NB4 (cell line): Measurements from ENCODE around the gene ZNF366.
A peak's percentile ranks its signal among the peaks of the same experiment; 100 is the strongest.

Experiments used
- DNase-seq: peaks from one replicate; pipeline ENCODE4 v3.0.0; 2010; ENCODE audit warnings: low read depth
- H3K4me3 ChIP-seq: one replicate; pipeline ENCODE4 v1.5.1; 2011; ENCODE audit warnings: mild to moderate bottlenecking, low read depth, low read length, moderate library complexity
- MAX ChIP-seq: IDR thresholded peaks from 2 replicates; pipeline ENCODE4 v1.6.1; 2011; ENCODE audit warnings: low read depth, low read length
- MYC ChIP-seq: IDR thresholded peaks from 2 replicates; pipeline ENCODE4 v1.6.1; 2011; ENCODE audit warnings: low read depth, low read length
- POLR2A ChIP-seq: IDR thresholded peaks from 2 replicates; pipeline ENCODE4 v1.6.1; 2011; ENCODE audit warnings: mild to moderate bottlenecking; ENCODE audit not compliant: insufficient read length; ENCODE audit errors: extremely low read depth
- TF ChIP-seq, protein P1 (sequence below): IDR thresholded peaks from one replicate; pipeline ENCODE4 v1.5.1; 2012; ENCODE audit warnings: low read depth, low read length

ZNF366 gene

GRCh38 chr5:72467461-72467860, 39.7 kb downstream of the ZNF366 start:
- no peak overlapping the region for H3K4me3 ChIP-seq
- TF ChIP-seq MYC (no peak), POLR2A (no peak), MAX (no peak)
- TF ChIP-seq, protein P1, sequence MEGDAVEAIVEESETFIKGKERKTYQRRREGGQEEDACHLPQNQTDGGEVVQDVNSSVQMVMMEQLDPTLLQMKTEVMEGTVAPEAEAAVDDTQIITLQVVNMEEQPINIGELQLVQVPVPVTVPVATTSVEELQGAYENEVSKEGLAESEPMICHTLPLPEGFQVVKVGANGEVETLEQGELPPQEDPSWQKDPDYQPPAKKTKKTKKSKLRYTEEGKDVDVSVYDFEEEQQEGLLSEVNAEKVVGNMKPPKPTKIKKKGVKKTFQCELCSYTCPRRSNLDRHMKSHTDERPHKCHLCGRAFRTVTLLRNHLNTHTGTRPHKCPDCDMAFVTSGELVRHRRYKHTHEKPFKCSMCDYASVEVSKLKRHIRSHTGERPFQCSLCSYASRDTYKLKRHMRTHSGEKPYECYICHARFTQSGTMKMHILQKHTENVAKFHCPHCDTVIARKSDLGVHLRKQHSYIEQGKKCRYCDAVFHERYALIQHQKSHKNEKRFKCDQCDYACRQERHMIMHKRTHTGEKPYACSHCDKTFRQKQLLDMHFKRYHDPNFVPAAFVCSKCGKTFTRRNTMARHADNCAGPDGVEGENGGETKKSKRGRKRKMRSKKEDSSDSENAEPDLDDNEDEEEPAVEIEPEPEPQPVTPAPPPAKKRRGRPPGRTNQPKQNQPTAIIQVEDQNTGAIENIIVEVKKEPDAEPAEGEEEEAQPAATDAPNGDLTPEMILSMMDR = no peak
- no peak for DNase-seq

DNA sequence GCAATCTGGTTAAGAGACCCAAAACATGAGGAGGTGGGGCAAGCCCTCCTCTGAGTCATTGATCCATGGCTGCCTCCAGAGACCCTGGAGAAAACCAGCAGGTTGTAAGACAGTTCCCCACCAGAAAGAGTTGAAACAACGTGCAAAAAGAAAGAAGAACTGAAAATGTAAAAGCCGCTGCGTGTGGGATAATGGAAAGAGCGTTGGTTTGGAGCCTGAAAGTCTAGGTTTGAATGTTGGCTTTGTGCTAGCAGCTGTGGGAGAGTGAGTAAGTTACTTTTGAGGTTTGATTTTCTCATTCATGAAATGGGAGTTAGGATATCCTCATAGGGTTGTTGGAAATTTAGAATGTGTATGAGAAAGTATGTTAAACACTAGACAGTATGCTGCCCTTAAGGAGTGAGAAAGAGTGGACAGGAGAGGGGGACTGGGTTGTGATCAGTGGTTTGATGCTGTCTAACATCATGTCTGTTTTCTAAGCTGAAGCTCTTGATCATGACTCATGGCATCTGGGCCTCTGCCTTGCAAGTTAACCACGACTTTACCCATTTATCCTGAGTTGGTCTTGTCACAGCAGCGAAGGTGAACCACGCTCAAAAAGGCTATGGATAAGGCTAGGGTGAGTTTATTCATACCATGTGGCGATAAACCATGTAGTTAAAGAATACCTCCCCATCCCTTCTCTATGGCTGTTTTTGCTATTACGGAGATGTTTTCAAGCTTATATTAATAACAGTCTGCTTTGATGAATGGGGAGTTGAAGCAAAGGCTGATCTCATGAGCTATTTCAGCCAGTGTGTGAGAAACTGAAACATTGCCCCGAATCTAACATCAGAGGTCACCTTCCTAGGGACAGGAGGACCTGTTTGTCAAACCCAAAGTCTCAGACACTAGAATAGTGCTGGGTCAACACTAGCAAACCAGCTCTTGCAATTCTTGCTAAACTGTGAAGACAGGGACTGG, 41.3 kb downstream of the ZNF366 start:
- peak; percentile 83 for DNase-seq
- no peak for TF ChIP-seq MYC
- TF ChIP-seq MAX = no peak
- no peak for TF ChIP-seq POLR2A
- TF ChIP-seq, protein P1 = no peak
- peak overlapping the region; percentile 50 for H3K4me3 ChIP-seq

DNA sequence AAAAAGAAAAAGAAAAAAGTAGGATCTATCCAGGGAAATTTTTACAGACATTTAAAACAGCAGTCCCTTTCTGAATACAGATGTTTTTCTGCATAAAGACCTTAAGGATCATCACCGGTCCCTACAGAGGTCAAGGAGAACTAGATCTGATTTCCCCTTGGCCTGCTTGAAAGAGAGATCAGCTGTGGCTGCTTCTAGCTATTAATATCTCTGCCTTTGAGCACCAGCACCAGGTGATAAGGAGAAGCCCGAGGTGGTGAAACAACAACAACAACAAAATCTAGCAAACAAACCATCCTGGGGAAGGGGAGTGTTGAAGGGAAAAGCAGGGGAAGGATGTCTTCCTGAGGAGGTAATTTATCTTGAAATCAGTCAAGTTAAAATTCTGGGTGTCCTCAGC, 42.1 kb downstream of the ZNF366 start:
- peak overlapping the region; percentile 50 for H3K4me3 ChIP-seq
- no peak for DNase-seq
- TF ChIP-seq POLR2A (no peak), MYC (no peak), MAX (no peak)
- TF ChIP-seq, protein P1 = no peak

GRCh38 chr5:72464071-72464470, 43.1 kb downstream of the ZNF366 start:
- H3K4me3 ChIP-seq = no peak overlapping the region
- TF ChIP-seq POLR2A (no peak), MYC (no peak), MAX (no peak)
- TF ChIP-seq, protein P1 = no peak
- no peak for DNase-seq

GRCh38 chr5:72463449-72464052, 43.7 kb downstream of the ZNF366 start:
- no peak for TF ChIP-seq MYC
- TF ChIP-seq, protein P1 = peak; percentile 12
- DNase-seq = peak; percentile 92
- no peak overlapping the region for H3K4me3 ChIP-seq
